ENCODE results near the gene LRRFIP2. TPM values are rescaled to one million over a fixed set of nuclear protein-coding genes. Genes with fewer than 3 reads are reported as not detected.

Gene LRRFIP2
- total and polyA plus RNA-seq, 9 donors = 35.5 to 81.1 (median 48.3) TPM

DNA sequence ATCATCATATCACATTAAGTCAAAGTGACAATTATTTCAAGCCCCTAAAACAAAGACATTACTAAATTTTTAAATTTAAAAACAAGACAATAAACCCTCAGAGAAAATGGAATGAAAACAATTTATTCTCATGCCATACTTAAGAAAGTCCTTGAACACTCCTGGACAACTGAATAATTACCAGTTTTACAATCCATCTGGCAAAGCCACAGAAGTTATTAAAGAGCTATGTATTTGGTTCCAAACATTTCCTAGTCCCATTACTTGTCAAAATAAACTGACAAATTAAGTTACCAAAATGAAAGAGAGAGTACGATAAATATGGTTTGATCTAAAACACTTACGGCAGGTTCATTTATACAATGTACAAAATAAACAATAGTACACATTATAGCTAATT lies 63.2 kb downstream of the LRRFIP2 start:
- Histone ChIP-seq H3K4me3 (no peak overlapping the region), H3K27ac (no peak overlapping the region), H3K36me3 (no peaks in the 10 kb centered on the region), H3K4me1 (ENCODE audit: insufficient read depth) (peaks cover 14% of the 10 kb centered on the region), H3K27me3 (no peaks in the 10 kb centered on the region), H3K9me3 (no peaks in the 10 kb centered on the region)
- TF ChIP-seq POLR2A (IDR thresholded peaks at IDR 0.05) (no peak), CTCF (IDR thresholded peaks at IDR 0.05) (no peak), EP300 (IDR thresholded peaks at IDR 0.05) (no peak)
- WGBS, 3 donors = 19 to 37% (median 28%) methylated on average over 2 of the region's 2 CpGs
- no peak for DNase-seq
- intact Hi-C loops (cut with DNase I) = no loop called here

- Histone ChIP-seq H3K4me1 (ENCODE audit: insufficient read depth) (peaks cover 8% of the 10 kb centered on the region), H3K9me3 (no peaks in the 10 kb centered on the region), H3K4me3 (no peak overlapping the region), H3K36me3 (no peaks in the 10 kb centered on the region), H3K27ac (no peak overlapping the region), H3K27me3 (no peaks in the 10 kb centered on the region)
- no peak for TF ChIP-seq EP300 (IDR thresholded peaks at IDR 0.05)
- TF ChIP-seq CTCF (IDR thresholded peaks at IDR 0.05) = no peak
- TF ChIP-seq POLR2A (IDR thresholded peaks at IDR 0.05) = no peak
- intact Hi-C loops (cut with DNase I) = no loop called here
- WGBS, 3 donors = 93 to 95% (median 94%) methylated on average over 2 of the region's 2 CpGs
- DNase-seq = no peak
Observed at GRCh38 chr3:37107846-37108245, 66.5 kb downstream of the LRRFIP2 start.

- Histone ChIP-seq H3K4me3 (no peak overlapping the region), H3K9me3 (no peaks in the 10 kb centered on the region), H3K27ac (peak overlapping the region in 1 of 2 donors; percentile 6), H3K27me3 (no peaks in the 10 kb centered on the region), H3K36me3 (no peaks in the 10 kb centered on the region), H3K4me1 (ENCODE audit: insufficient read depth) (peaks cover 2% of the 10 kb centered on the region)
- no peak for TF ChIP-seq POLR2A (IDR thresholded peaks at IDR 0.05)
- TF ChIP-seq EP300 (IDR thresholded peaks at IDR 0.05) = no peak
- no peak for TF ChIP-seq CTCF (IDR thresholded peaks at IDR 0.05)
- DNase-seq = no peak
- intact Hi-C loops (cut with DNase I) = no loop called here
- WGBS, 3 donors = 47 to 63% (median 47%) methylated on average over 2 of the region's 2 CpGs
Observed at GRCh38 chr3:37103103-37103808, 71.1 kb downstream of the LRRFIP2 start.

DNA sequence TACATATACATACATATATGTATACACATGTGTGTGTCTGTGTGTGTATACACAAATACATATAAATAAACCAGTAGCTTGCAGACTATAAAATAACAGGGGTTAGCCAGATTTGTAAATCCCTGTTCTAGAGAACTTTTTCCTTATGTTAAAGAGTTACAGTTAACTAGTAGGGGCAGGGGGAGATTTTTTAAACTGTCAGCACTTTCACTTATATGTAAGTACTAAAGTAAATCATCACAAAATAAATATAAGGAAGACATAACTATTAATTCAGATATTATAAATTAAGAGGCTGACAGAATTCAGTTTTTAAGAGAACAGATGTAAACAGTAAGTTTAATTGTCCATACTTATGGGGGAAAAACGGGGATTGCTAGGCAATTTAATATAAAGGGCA lies 74.0 kb downstream of the LRRFIP2 start:
- no peak for TF ChIP-seq POLR2A (IDR thresholded peaks at IDR 0.05)
- TF ChIP-seq CTCF (IDR thresholded peaks at IDR 0.05) = no peak
- no peak for TF ChIP-seq EP300 (IDR thresholded peaks at IDR 0.05)
- no peak overlapping the region for H3K27ac ChIP-seq
- DNase-seq = no peak
- no peak overlapping the region for H3K4me3 ChIP-seq
- H3K4me1 ChIP-seq (ENCODE audit: insufficient read depth) = peaks cover 3% of the 10 kb centered on the region
- H3K36me3 ChIP-seq = no peaks in the 10 kb centered on the region
- no peaks in the 10 kb centered on the region for H3K9me3 ChIP-seq
- intact Hi-C loops (cut with DNase I) = no loop called here
- 85 to 88% (median 86%) methylated on average over 1 of the region's 1 CpG for WGBS, 3 donors
- no peaks in the 10 kb centered on the region for H3K27me3 ChIP-seq

Data from ovary (tissue), 9 donors.